Measurements from ENCODE around the gene CCL16.

DNA sequence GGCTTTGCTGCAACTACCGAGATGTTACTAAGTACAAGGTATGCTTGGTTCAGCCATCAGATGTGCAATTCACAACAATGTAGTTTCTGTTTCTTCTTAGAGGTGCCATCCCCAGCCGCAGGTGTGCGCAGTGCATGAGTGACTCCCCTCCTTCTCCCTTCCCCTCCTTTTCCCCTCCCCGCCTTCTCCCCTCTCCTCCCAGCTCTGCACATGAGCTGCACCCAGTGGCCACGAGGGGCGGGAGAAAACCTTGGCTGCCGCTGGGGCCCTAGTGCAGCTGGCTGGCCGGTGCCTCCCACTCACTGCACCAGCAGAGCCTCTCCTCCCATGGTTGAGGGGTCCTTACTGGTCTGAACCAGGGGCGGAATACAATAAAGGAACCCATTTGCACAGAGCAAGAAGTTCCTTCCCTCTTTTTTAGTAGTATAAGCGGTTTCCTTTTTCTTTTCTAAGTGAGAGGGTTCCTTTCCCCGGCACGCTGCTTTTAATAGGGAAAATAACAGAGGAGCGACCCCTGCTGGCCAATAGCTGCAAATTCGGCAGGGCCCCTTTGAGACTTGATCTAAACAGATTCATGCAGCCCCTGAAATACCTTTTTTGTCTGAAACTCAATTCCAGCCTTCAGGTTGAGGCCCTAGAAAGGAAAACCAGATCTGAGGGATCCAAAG is 27.8 kb upstream of the CCL16 start:
- TF ChIP-seq, protein P1, sequence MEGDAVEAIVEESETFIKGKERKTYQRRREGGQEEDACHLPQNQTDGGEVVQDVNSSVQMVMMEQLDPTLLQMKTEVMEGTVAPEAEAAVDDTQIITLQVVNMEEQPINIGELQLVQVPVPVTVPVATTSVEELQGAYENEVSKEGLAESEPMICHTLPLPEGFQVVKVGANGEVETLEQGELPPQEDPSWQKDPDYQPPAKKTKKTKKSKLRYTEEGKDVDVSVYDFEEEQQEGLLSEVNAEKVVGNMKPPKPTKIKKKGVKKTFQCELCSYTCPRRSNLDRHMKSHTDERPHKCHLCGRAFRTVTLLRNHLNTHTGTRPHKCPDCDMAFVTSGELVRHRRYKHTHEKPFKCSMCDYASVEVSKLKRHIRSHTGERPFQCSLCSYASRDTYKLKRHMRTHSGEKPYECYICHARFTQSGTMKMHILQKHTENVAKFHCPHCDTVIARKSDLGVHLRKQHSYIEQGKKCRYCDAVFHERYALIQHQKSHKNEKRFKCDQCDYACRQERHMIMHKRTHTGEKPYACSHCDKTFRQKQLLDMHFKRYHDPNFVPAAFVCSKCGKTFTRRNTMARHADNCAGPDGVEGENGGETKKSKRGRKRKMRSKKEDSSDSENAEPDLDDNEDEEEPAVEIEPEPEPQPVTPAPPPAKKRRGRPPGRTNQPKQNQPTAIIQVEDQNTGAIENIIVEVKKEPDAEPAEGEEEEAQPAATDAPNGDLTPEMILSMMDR (IDR thresholded peaks at IDR 0.05), result peak in 2 of 3 experiments; percentile 13 to 46
- TF ChIP-seq POLR2A (IDR thresholded peaks at IDR 0.05), result no peak
